NCI-H2081 (cell line): ENCODE measurements around the gene TNP2.
"Not testable (repeated sequence)": the region's sequence is repeated elsewhere in the genome, so short reads cannot be mapped to it uniquely, and the experiment has no call there.

Experiments
- DNase-seq, 2 experiments: peaks; one replicate each; lab custom pipeline; 2025; lab: John Stamatoyannopoulos, UW

Gene TNP2

GRCh38 chr16:11299865-11300559 lies 30.9 kb upstream of the TNP2 start:
- DNase-seq: no peak

- not testable (repeated sequence) for DNase-seq
Measured at GRCh38 chr16:11298950-11299547, 29.9 kb upstream of the TNP2 start.

- no peak for DNase-seq
Measured at GRCh38 chr16:11298143-11298900, 29.2 kb upstream of the TNP2 start.

- no peak for DNase-seq
Measured at GRCh38 chr16:11297492-11298142, 28.5 kb upstream of the TNP2 start.

GRCh38 chr16:11296706-11297491 lies 27.8 kb upstream of the TNP2 start:
- DNase-seq: no peak

- no peak for DNase-seq
Measured at GRCh38 chr16:11296351-11296705, 27.2 kb upstream of the TNP2 start.

GRCh38 chr16:11295672-11296071 lies 26.5 kb upstream of the TNP2 start:
- DNase-seq: no peak

- DNase-seq: no peak
Measured at GRCh38 chr16:11292076-11292748, 23.1 kb upstream of the TNP2 start.

- DNase-seq: no peak
Measured at GRCh38 chr16:11291091-11291703, 22.1 kb upstream of the TNP2 start.

- DNase-seq: no peak
Measured at GRCh38 chr16:11290102-11290893, 21.2 kb upstream of the TNP2 start.

- DNase-seq: not testable (repeated sequence)
Measured at GRCh38 chr16:11289696-11290095, 20.6 kb upstream of the TNP2 start.

GRCh38 chr16:11289202-11289601 lies 20.1 kb upstream of the TNP2 start:
- DNase-seq: no peak

- no peak for DNase-seq
Measured at GRCh38 chr16:11285842-11286241, 16.7 kb upstream of the TNP2 start.

- DNase-seq: no peak
Measured at GRCh38 chr16:11283820-11284248, 14.7 kb upstream of the TNP2 start.

GRCh38 chr16:11280616-11281522 lies 11.7 kb upstream of the TNP2 start, which contains the start of gene PRM1:
TSS of gene PRM1 (minus strand) at chr16:11281330. CDS start at chr16:11281238, 92 bp downstream.
- no peak for DNase-seq

- DNase-seq: no peak
Measured at GRCh38 chr16:11278681-11279628, 9.8 kb upstream of the TNP2 start.

- no peak for DNase-seq
Measured at GRCh38 chr16:11277607-11278337, 8.6 kb upstream of the TNP2 start.
